Measurements from ENCODE around the gene C16orf95.
"Not testable (repeated sequence)": the region's sequence is repeated elsewhere in the genome, so short reads cannot be mapped to it uniquely, and the experiment has no call there.

Gene C16orf95

DNA sequence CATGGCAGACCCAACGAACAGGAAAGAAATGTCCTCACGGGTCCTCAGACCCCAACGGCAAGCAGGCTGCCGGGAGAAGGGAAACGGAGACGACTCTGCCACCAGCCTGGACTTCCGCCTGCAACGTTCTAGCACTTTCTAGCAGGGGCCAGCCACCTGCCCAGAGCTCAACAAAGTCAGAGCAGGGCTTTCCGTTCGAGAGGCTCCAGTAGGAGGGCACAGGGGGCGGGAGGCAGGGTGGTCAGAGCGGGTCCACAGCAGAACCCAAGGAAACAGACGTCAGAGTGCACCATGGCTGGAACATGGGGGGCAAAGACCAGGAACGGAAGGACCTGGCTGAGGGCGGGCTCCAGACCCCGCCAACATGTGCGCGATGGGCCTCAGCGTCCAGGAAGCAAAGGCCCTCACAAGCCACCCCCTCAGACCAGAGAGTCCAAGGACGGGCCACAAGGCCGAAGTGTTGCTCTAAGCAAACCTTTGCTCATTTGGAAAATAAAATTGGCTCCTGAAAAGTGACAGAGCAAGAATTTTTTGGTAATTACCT, 29.4 kb upstream of the C16orf95 start:
- DNase-seq (ENCODE audit: low spot score), result no peak

DNA sequence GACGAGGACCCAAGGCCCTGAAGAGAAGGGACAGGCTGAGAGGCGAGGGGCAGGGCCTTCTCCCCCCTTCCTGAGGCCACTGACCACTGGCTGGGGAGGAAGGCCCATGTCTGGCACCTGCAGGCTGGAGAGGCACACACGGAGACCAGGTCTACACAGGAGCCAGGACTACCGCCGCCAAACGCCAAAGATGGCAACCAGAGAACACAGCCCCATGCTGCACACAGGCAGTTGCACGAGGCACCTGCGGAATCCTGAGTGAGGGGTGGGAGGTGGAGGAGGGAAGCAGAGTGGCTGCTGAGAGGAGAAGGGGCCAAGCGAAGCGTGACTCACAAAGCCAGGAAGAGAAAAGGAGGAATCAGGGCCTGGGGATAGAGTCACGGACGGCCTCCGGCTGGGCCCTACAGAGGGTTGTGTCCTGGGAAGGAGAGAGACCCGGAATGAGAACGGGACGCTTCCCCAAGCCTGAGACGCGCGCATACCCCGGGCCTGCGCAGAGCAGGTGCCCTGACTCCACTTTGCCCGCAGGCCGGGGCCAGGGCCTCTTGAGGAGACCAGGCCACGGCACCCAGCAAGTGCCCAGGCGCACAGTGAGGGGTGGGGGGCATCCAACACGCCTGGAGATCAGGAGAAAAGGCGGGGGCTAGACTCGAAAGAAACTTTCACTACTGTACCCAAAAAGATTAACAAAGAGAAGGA, 28.7 kb upstream of the C16orf95 start:
- no peak for DNase-seq (ENCODE audit: low spot score)

DNA sequence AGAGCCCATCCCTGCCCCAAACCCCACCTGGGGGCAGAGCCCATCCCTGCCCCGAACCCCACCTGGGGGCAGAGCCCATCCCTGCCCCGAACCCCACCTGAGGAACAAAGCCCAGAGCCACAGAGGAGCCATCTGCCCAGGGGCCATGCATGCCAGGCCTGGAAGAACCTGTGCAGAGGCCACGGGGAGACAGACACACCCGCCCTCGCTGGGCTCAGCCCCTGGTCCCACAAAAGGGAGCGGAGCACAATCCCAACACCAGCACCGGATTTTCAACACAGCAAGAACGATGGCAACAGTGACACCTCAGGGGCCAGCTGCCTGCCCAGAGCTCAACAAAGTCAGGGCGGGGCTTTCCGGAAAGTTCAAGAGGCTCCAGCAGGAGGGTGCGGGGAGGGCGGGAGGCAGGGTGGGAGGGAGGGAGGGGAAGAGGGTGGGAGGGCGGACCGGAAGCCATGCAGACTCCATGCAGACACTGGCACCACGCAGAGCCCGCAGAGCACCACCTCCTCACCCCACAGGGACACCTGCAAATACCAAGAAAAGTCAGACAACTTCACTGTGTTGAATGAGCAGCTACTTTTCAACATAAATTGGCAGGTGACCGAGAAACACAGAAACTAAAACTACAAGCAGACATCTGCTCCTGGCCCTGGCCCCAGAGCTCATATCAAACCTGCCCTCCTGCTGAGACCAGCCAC, 27.9 kb upstream of the C16orf95 start:
- no peak for DNase-seq (ENCODE audit: low spot score)

DNA sequence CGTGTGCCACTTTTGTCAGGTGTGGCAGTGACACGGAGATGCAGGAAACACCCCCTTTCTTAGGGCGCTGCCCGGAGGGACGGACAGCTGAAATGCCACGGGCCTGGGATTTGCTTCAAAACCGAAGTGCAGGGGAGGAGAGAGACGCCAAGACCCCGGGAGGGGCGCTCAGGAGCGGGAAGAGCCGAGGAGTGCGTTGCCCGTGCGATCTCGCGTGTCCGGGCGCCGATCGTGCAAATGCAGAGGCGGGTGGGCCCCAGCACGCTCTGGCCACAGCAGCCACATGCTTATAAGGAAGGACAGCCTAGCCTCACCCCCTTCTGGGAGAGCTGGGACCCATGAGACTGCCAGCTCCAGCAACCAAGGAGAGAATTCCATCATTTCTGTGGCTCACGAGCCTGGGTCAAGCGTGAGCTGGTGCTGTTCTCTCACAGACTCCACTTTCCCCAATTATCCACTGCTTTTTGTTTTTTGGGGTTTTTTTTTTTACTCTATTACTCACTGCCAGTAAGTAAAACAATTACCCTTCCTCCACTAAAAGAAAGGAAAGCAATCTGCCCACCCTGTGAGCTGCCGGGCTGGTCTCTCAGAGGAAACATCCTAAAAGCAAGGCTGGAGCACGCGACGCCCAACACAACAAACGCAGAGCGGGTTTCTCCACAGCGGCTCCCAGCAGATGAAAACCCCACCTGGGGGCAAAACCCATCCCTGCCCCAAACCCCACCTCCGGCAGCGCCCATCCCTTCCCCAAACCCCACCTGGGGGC, 27.2 kb upstream of the C16orf95 start:
- no peak for DNase-seq (ENCODE audit: low spot score)

DNA sequence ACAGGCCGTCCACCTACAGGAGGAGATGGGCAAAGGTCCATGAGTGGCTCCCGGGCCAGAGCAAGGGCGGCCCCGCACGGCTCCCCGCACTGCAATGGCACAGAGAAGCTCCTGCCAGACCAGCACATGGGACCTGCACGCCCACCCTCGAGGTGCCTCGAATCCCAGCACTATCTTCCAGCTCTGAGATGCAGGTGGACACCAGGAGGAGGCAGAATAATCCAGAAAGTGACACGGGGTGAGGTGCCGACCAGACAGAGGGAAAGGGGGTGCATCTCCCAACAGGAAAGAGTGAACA, 26.5 kb upstream of the C16orf95 start:
- no peak for DNase-seq (ENCODE audit: low spot score)

DNA sequence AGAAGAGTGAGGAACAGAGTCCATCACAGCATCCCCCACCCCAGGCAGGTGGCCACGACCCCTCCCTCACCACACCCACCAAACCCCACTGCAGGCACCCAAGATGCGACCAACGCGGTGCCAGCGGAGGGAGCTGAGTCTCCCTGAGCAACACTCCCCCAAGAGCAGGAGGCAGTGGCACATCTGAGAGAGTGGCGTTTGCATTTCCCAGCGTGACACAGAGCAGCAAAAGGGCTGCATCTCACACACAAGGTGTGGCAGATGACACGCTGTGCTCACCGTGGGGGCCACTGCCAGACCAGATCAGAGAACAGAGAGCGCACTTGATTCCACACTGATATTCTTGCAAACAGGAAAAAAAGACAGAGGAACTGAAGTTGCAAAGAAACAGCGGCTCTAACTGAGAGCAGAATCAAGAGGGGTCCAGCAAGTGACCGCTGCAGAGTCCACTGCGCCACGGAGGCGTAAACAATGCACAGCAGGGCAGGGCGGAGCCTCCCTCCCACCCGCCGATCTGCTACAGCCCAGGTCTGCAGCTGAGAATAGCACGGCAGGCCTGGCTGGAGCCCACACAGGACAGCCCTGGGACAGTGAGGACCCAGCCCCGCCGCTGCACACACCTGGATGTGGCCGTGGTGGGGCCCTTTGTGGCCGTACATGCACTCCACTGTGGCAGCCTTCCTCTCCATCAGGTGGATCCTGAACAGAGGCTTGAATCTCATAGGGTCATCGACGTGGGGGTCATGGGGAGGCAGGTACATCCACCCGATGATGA, 26.0 kb upstream of the C16orf95 start:
- DNase-seq (ENCODE audit: low spot score), result no peak

DNA sequence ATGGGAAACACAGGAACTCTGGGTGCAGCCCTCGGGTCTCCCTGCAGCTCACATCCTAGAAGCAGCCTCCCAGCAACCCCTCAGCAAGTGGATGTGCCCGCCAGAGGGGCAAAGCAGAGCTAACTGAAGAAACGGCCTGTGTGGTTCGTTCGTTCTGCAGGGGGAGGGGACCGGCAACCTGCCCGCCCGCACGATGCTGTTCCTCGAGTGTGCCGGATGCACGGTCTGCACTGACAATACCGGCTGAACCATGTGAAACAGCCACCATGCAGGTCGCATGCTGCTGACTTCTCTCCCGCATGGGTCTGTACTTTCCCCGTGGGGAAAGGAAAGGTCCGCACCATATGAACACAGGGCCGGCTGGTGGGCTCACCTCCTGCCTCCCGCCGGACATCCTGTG, 25.3 kb upstream of the C16orf95 start:
- no peak for DNase-seq (ENCODE audit: low spot score)

DNA sequence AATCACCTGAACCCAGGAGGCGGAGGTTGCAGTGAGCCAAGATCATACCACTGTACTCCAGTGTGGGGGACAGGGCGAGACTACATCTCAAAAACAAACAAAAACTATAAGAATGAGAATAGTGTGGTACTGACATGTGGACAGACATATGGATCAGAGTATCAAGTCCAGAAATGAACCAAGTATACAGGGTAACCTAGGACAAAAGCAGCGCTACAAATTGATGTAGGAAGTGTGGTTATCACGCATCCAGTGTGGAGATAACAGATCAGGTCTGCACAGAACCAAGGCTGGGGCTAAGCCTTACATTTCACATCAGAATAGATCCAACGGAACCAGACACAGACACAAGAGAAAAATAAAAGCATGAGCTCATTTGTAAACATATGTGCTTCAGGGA, 23.0 kb upstream of the C16orf95 start:
- DNase-seq (ENCODE audit: low spot score), result no peak

DNA sequence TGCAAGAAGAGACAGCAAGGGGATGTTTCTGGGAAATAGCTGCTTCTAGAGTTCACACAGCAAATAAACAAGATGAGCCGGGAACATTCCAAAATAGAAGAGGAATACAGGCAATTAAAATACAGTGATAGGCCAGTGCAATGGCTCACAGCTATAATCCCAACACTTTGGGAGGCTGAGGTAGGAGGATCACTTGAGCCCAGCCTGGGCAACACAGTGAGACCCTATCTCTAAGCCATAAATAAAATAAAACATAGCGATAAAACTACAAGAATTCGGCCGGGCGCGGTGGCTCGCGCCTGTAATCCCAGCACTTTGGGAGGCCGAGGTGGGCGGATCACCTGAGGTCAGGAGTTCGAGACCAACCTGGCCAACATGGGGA, 22.5 kb upstream of the C16orf95 start:
- DNase-seq (ENCODE audit: low spot score), result not testable (repeated sequence)

DNA sequence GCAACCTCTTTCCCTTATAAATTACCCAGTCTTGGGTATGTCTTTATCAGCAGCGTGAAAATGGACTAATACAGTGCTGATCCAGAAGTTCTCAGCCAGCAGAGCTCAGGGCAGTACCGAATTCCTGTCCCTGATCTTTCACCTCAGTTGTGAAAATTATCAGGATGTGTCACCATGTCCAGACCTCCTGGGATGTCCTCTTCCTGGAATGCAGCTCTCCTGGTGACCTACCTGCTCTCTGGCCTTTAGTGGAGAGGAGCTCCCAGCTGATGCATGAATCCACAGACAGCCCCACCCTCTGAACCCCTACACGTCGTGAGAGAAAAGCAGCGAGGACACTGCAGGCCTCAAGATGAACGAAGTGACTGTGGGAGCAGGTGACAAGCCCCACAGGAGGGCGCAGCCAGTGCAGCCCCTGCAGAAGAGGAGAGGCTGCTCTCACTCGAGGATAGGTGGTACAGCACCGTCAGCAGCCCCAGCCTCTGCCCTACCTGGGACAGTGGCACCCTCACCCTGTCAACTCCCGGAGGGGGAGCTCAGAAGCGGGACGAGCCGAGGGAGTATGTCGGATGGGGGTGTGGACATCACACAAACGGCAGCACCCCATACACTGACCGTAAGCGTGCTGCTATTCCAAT, 22.0 kb upstream of the C16orf95 start:
- DNase-seq (ENCODE audit: low spot score), result no peak

DNA sequence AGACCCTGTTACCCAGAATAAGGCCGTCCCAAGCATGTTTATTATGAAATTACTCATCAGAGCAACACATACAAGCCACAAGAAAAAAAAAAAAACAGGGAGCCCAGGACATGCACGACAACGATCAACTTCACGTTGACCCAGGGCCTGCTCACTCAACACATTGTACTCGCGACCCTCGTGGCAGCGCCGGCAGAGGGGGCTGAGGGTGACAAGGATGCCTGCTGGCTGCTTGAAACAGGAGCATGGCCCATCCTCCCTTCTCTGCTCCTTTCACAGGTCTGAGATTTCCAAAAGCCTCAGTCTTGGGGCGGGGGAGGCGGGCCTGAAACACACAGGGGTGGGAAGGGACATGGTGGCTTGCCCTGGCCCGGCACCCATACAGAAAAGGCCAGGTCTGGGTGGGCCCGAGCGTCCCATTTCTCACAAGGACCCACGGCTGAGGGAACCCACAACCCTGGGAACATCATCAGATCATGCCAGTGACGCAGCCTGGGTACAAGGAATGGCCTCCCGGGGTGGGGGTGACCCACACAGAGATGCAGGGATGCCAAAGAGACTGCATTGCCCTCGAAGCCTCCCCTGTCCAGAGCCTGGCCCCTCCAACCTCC, 21.1 kb upstream of the C16orf95 start:
- DNase-seq (ENCODE audit: low spot score), result no peak

DNA sequence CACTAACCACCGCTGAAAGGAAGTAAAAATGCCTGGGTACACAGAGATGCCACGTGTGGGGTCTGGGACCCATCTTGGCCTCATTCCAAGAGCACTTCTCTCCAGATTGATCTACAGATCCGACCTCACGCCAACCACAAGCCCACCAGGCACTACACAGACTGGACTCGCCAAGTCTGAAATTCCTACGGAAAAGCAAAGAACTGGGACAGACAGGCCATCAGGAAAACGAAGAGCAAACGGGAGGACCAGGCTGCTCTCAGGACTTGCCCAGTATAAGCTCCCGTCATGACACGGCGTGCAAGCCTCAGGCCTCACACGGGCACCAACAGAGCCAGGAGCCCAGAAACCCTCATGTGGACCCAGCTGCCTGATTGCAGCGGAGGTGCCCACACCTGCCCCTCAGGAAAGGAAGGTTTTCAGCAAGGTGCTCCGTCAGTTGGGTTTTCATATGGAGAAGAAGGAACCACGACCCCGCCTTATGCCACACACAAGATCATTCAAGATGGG, 20.1 kb upstream of the C16orf95 start:
- DNase-seq (ENCODE audit: low spot score), result no peak

DNA sequence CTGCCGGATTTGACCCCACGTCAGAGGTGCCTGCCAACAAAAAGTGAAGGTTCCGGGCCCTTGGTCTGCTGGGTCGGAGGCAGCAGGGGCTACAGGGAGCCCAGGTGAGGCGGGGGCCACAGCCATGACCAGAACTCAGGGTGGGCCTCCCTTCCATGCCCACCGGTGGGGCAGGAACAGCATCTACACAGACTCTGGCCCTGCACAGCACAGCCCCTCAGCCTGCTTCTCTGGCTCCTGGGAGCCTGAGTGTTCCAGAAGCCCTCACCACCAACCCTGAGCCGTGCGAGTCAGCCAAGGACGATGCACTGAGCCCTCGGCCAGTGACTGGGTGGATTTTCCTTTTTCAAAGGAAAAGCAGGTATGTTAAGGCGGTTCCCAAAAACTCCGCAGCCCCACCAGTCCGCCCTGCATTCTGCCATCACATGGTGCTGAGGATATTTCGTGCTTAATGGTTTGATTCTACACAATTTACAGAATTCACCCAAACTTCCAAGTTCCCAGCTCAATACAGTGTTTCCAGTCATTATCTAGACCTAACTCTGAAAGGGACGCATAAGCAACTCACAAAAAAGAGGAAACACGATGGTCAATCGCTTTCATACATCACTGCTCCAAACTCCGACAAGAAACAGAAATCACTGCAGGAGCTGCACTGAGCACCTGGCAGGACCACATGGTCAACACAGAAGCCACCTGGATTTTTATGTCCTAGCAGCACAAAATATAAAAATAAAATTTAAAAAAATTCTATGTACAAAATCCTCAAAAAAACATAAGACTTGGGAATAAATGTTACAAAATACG, 19.4 kb upstream of the C16orf95 start:
- no peak for DNase-seq (ENCODE audit: low spot score)

DNA sequence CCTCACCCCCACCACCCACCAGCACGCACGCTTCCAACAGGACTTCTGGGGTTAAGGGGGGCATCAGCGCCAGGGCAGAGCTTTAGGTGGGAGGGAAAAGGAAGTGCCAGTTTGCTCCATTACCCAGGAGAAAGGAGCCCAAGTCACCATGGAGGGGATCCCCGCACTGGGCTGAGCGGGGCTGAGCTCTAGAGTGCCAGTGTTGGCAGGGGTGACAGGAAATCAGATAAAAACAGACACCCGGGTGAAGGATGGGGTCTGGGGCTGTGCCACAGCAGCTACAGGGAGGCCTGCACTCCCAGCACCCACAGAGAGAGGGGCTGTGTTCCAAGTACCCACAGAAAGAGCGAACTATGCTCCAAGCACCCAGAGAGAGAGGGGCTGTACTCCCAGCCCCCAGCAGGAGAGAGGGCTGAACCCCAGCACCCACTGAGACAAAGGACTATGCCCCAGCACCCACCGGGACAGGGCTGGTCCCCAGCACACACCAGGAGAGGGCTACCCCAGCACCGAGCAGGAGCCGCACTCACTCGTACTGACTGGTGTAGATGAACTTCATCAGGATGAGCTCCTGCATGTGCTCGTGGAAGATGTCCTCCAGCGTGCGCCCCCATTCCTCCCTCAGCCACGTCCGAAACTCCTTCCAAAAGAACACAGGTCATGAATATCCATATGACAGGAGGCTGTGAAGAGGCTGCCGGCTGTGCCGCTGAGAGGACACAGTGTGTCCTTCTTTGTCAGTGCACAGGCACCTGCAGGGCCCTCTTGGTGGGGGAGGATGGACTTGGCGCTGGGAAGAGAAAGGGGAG, 18.6 kb upstream of the C16orf95 start:
- no peak for DNase-seq (ENCODE audit: low spot score)

DNA sequence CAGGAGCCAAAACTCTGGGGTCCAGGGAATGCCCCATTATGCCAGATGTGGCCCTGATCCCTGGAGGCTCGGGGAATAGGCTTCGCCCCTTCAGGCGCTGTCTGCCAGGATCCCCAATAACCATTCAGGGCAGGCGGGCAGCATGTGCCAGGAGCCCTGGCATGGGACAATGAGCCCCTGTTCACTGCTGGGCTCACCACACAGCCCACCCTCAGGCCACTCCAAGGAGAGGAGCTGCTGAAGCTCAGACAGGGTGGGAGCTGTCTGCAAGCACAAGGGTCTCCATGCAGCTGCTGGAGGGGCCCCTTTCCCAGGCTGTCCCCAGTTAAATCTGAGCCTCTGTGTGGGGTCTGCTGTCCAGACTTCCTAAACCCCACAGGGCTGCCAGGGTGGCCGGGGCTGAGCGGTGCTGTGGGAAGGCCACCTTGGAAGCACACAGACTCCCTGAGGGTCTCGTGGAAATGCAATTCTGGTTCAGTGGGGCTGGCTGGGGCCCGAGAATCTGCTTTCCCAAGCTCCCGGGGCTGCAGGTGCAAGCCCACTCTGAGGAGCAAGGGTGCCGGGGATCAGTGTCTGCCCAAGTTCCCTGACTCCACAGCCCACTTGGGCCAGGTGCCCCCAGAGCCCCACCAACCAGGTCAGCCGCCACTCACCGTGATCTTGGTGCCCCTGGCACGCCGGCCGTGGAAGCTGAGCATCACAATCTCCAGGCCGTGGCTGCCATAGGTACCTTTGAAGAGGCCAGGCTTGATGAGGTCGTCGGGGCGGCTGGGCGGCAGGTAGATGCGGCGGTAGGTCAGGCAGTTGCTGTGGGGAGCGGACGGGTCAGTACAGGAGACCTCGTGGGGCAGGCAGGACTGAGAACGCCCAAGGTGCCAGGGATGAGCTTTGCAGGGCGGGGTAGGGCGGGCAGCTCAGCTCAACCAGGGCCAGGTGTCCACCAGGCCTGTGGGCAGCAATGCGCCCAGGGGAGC, 17.7 kb upstream of the C16orf95 start:
- no peak for DNase-seq (ENCODE audit: low spot score)

DNA sequence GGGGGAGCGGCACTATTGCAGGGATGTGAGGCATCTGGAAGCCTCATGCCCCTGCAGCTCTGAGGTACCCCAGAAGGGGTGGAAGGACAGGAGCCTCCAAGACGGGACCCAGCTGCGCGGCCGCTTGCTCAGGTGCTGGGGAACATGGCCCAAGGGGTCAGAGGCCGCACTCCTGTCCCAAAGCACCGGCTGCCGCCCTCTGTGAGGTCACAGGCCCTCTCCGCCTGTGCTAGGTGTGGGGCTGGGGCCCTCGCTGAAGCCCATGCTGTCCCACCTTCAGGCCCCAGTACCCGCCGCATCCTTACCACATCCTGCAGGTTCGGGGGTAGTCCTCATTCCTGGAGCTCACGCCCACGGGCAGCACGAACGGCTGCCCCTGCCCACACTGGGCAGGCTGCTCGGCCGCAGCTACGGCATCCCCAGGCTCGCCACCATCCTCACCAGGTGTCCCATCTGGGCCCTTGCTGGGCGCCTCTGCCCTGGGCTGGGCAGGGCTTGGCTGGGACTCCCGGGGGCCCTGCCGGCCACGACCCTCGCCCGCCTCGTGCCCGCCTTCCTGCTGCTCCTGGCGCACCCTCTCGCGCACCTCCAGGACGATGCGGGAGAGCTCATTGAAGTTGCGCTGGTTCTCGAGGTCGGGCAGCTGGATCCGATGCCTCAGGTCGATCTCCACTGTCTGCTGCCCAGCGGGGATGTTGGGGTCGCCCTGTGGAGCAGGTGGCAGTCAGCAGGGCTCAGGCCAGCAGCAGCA, 16.6 kb upstream of the C16orf95 start:
- DNase-seq (ENCODE audit: low spot score), result no peak

DNA sequence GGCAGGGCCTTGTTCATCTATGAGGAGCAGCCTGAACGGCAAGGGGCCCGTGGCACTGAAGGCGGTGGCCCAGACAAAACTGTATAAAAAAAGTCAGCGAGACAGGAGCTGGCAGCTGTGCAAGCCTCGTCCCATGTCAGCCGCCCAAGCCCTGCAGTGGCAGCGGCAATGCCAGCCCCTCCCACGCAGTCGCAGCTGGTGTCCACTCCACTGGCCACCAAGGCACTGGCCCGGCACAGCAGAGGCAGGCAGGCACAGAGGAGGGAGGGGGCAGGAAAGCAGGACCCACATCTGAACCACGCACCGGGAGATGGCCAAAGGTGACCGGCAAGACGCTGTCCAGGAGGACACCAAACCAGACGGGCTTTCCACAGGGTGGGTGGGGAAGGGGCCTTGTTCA, 15.9 kb upstream of the C16orf95 start:
- DNase-seq (ENCODE audit: low spot score), result no peak

DNA sequence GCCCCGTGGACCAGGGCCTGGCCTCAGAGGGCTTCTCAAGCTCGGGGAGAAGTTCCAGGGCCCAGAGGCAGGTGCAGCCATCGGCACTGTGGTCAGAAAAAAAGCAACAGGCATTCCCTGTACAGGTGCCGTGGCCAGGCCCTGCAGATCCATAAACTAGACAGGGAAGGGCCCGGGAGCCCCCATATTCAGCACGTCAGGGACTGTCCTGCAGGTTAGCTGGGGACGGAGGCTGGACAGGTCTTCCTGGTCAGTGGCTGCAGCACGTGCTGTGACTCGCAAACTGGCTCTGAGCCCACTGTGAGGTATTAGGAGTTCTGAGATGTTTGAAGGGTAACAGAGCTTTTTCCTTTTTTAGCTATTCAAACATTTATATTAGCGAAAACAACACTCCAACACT, 15.0 kb upstream of the C16orf95 start:
- no peak for DNase-seq (ENCODE audit: low spot score)
